Gastroesophageal sphincter (tissue), 4 donors: ENCODE results near the gene EIF4A2. TPM values are rescaled to one million over a fixed set of nuclear protein-coding genes. Genes with fewer than 3 reads are reported as not detected.

Experiments
- ATAC-seq: fragments of 150-250 bp; one replicate; pipeline ENCODE4 v1.9.1; 2016; ENCODE audit warnings: mild to moderate bottlenecking, moderate library complexity
- H3K27ac ChIP-seq, 4 donors: fragments of 200-600 bp; sonication (generic) in 3 of 4; 1 replicate in 3 of 4; 2 replicates in 1 of 4; pipeline ENCODE4 v1.5.1; 2016 to 2019
- H3K27me3 ChIP-seq: fragments of 200-600 bp; sonication (generic); one replicate; pipeline ENCODE4 v1.5.1; 2019
- H3K36me3 ChIP-seq, 2 donors: fragments of 200-600 bp; sonication (generic); one replicate each; pipeline ENCODE4 v1.5.1; 2019; ENCODE audit warnings: control low read depth in 1 of 2
- H3K4me1 ChIP-seq, 3 donors: fragments of 200-600 bp; sonication (generic); 1 replicate in 2 of 3; 2 replicates in 1 of 3; pipeline ENCODE4 v1.5.1; 2016 to 2019; ENCODE audit warnings: control low read depth in 2 of 3
- H3K4me3 ChIP-seq, 2 donors: fragments of 200-600 bp; sonication (generic); one replicate each; pipeline ENCODE4 v1.5.1; 2019; ENCODE audit warnings: mild to moderate bottlenecking in 1 of 2, moderate library complexity in 1 of 2
- H3K9me3 ChIP-seq, 3 donors: fragments of 200-600 bp; sonication (generic); one replicate each; pipeline ENCODE4 v1.5.1; 2017 to 2019; ENCODE audit warnings: control low read depth in 2 of 3
- EP300 ChIP-seq: sonication (generic); formaldehyde crosslinking; IDR thresholded peaks from one replicate; pipeline ENCODE4 v1.6.1; 2017; ENCODE audit warnings: antibody characterized with exemption, mild to moderate bottlenecking
- POLR2A ChIP-seq, 2 donors: fragments of 450-650 bp; IDR thresholded peaks; one replicate each; pipeline ENCODE4 v1.6.1; 2017; ENCODE audit warnings: antibody characterized with exemption in 2 of 2, mild to moderate bottlenecking in 2 of 2, moderate library complexity in 1 of 2
- POLR2AphosphoS5 ChIP-seq: sonication (generic); formaldehyde crosslinking; IDR thresholded peaks from one replicate; pipeline ENCODE4 v1.6.1; 2017; ENCODE audit warnings: antibody characterized with exemption
- WGBS, 2 donors: methylation state at CpG; one replicate each; pipeline ENCODE4 v1.1.5; 2018; ENCODE audit warnings: low coverage in 1 of 2; 5-methylcytosine and 5-hydroxymethylcytosine counted together
- total RNA-seq, 4 donors: library from RNA; depleted of rRNA; stranded (reverse); fragments of >200 nt; gene quantifications; one replicate each; pipeline ENCODE4 v1.1.0, GENCODE V29; 2016
- TF ChIP-seq, protein P1 (sequence below), 4 experiments: fragments of 200-600 bp in 2 of 4; fragments of 450-650 bp in 2 of 4; sonication (generic) in 1 of 4; IDR thresholded peaks; one replicate each; pipeline ENCODE4 v1.5.1; 2017 to 2019; ENCODE audit warnings: antibody characterized with exemption in 4 of 4, mild to moderate bottlenecking in 2 of 4, moderate library complexity in 2 of 4

Gene EIF4A2
- total RNA-seq, 4 donors from 2014 or later: 359 to 660 (median 508) TPM

DNA sequence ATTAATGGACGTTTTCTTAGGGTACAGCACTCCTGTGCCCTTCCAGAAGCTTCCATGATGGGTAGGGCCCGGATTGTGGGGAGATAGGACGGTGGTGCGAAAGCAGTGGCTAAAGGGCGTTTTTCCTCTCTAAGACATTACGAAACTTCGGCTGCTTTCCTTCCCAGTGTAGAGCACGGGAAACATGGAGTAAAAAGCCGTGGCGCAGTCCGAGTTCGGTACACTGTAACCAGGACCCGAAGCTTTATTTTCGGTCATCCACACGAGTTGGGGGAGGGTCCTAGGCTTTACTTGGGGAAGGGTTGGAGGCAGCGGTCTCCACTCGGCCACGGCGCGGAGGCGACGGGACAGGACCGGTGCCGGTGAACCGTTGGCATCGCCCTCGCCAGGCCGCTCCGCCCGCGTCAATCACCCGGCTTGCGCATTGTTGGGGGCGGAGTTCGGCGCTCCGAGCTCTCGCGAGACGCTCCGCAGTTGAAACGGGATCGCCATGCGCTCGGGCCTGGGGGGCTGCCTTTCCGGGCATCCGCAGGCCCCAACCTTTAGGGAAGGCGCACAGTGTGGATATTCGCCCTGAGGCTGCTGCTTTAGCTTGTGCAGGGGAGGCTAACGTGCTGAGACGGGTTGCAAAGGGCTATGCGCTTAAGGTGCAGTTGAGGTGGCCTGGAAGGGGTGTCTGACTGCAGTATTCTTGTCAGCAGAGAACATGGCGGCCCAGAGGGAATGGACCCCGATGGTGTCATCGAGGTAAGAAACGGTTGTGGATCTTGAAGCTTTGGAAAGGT is 546 bp downstream of the EIF4A2 start:
- peak; percentile 89 for ATAC-seq
- WGBS, 2 donors: 0 to 1% methylated on average over 16 to 18 of the region's 56 CpGs
- Histone ChIP-seq H3K4me3 (peak overlapping the region; percentile 75 to 83), H3K27me3 (peaks cover 2% of the 10 kb centered on the region), H3K4me1 (peaks cover 29 to 52% (median 32%) of the 10 kb centered on the region in 3 donors), H3K36me3 (peaks cover 28 to 46% of the 10 kb centered on the region in 2 donors), H3K9me3 (no peaks in the 10 kb centered on the region), H3K27ac (peak overlapping the region; percentile 97 to 99 (median 98))
- TF ChIP-seq POLR2AphosphoS5: peak; percentile 80
- TF ChIP-seq, protein P1, sequence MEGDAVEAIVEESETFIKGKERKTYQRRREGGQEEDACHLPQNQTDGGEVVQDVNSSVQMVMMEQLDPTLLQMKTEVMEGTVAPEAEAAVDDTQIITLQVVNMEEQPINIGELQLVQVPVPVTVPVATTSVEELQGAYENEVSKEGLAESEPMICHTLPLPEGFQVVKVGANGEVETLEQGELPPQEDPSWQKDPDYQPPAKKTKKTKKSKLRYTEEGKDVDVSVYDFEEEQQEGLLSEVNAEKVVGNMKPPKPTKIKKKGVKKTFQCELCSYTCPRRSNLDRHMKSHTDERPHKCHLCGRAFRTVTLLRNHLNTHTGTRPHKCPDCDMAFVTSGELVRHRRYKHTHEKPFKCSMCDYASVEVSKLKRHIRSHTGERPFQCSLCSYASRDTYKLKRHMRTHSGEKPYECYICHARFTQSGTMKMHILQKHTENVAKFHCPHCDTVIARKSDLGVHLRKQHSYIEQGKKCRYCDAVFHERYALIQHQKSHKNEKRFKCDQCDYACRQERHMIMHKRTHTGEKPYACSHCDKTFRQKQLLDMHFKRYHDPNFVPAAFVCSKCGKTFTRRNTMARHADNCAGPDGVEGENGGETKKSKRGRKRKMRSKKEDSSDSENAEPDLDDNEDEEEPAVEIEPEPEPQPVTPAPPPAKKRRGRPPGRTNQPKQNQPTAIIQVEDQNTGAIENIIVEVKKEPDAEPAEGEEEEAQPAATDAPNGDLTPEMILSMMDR (IDR thresholded peaks at IDR 0.05): no peak

DNA sequence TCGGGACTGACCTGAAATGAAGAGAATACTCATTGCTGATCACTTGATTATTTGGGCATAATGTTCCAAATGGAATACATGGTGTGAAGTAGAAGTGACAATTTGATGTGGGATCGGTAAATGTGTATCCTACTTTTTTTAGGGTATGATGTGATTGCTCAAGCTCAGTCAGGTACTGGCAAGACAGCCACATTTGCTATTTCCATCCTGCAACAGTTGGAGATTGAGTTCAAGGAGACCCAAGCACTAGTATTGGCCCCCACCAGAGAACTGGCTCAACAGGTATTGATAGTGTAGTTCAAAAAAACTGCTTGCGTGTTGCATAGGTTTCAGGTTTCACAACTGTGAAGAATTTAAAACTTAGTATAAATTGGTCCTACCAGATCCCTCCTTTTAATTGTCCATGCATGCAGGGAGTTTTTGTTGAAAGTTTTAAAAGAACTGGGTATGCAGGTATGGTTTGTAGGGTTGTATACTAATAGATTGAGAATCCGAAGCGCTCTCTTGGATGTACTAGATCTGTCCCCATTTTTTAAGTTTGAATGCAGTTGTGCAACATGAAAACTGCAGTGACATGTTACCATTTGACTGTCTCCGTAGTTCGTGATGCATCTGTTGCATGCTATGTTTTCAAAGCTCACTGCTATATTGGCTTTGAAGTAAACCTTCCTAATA is 1.6 kb downstream of the EIF4A2 start:
- Histone ChIP-seq H3K4me1 (peaks cover 30 to 60% (median 32%) of the 10 kb centered on the region in 3 donors), H3K36me3 (peaks cover 38 to 56% of the 10 kb centered on the region in 2 donors), H3K27me3 (no peaks in the 10 kb centered on the region), H3K9me3 (no peaks in the 10 kb centered on the region), H3K27ac (peak overlapping the region; percentile 97 to 99 (median 98)), H3K4me3 (peak overlapping the region; percentile 75 to 83)
- TF ChIP-seq POLR2A (IDR thresholded peaks at IDR 0.05): no peak
- TF ChIP-seq, protein P1 (IDR thresholded peaks at IDR 0.05): no peak
- no peak for TF ChIP-seq POLR2AphosphoS5
- no peak for TF ChIP-seq EP300
- no peak for ATAC-seq
- WGBS, 2 donors: 7 to 11% methylated on average over 7 of the region's 7 CpGs

DNA sequence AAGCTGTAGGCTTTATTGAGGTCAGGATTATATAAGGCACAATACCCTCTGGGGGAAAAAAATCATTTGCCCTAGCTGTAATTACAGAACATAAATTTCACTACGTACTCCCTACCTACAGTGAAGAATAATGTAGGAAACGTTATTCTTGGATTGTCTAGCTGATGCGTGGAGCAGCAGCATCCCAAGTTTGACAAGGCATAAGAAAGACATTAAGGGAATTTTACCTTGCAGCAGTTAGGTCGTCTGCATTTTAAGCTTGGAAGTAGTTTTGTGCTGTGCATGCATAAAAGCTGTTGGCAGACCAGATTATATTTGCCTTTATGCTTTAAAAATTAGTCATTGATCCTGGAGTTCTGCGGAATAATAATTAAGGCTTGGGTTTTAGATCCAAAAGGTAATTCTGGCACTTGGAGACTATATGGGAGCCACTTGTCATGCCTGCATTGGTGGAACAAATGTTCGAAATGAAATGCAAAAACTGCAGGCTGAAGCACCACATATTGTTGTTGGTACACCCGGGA is 2.2 kb downstream of the EIF4A2 start:
- Histone ChIP-seq H3K27ac (peak overlapping the region in 1 of 4 donors; percentile 6), H3K9me3 (no peaks in the 10 kb centered on the region), H3K36me3 (peaks cover 38 to 62% of the 10 kb centered on the region in 2 donors), H3K27me3 (no peaks in the 10 kb centered on the region), H3K4me1 (peaks cover 30 to 66% (median 32%) of the 10 kb centered on the region in 3 donors), H3K4me3 (peak overlapping the region; percentile 75 to 83)
- TF ChIP-seq, protein P1 (IDR thresholded peaks at IDR 0.05): no peak
- TF ChIP-seq EP300: no peak
- TF ChIP-seq POLR2AphosphoS5: no peak
- ATAC-seq: no peak
- WGBS, 2 donors: 5 to 19% methylated on average over 7 of the region's 7 CpGs

DNA sequence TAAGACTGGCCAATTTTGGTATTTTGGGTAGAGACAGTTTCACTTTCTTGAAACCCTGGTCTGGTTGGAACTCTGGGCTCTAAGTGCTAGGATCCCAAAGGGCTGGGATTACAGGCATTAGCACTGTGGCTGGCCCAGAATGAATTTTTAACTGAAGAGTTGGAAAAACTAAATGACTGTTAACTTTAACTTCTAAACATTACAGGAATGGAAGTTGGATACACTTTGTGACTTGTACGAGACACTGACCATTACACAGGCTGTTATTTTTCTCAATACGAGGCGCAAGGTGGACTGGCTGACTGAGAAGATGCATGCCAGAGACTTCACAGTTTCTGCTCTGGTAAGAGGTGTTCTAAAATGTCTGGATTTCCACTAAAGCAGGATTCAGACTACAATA is 3.5 kb downstream of the EIF4A2 start:
- Histone ChIP-seq H3K4me1 (peaks cover 30 to 66% (median 32%) of the 10 kb centered on the region in 3 donors), H3K4me3 (no peak overlapping the region)

More for the DNA sequence above, 3.5 kb downstream of the EIF4A2 start:
- TF ChIP-seq POLR2A (IDR thresholded peaks at IDR 0.05): no peak
- TF ChIP-seq EP300: no peak
- TF ChIP-seq, protein P1 (IDR thresholded peaks at IDR 0.05): no peak
- no peak for TF ChIP-seq POLR2AphosphoS5
- no peaks in the 10 kb centered on the region for H3K27me3 ChIP-seq
- WGBS, 2 donors: 44 to 57% methylated on average over 3 of the region's 3 CpGs
- no peak for ATAC-seq
- peak overlapping the region in 2 of 4 donors; percentile 11 to 12 for H3K27ac ChIP-seq
- peaks cover 38 to 68% of the 10 kb centered on the region in 2 donors for H3K36me3 ChIP-seq
- H3K9me3 ChIP-seq: no peaks in the 10 kb centered on the region
